WTC11 (cell line): ENCODE data around the gene CERS3. TPM values are rescaled to one million over a fixed set of nuclear protein-coding genes. Genes with fewer than 3 reads are reported as not detected.

Source experiments
- ATAC-seq: fragments of 200-7000 bp; cut with Tn5 transposase; 2 replicates; pipeline ENCODE4 v1.10.0; 2021; ENCODE audit warnings: mild to moderate bottlenecking, moderate library complexity
- CTCF ChIA-PET: fragments of 300-600 bp; sonication (Branson Sonifier 250); formaldehyde crosslinking; loops from one replicate; lab custom pipeline; 2021; ENCODE audit warnings: antibody characterized with exemption; lab: Charles Lee
- POLR2A ChIA-PET: fragments of 350-600 bp; sonication (Branson Sonifier 250); formaldehyde crosslinking; loops from one replicate; lab custom pipeline; 2021; ENCODE audit warnings: antibody characterized with exemption; lab: Charles Lee
- DNase-seq: peaks from one replicate; pipeline ENCODE4 v3.0.0; 2021; ENCODE audit warnings: low spot score
- H3K27ac Mint-ChIP-seq: 2 replicates; pipeline ENCODE4 v1.8.0; 2021; ENCODE audit warnings: mixed read lengths
- H3K27me3 Mint-ChIP-seq: 2 replicates; pipeline ENCODE4 v1.8.0; 2021; ENCODE audit warnings: low read depth, mild to moderate bottlenecking, moderate library complexity, mixed read lengths
- H3K36me3 Mint-ChIP-seq: 2 replicates; pipeline ENCODE4 v1.8.0; 2021; ENCODE audit warnings: mixed read lengths
- H3K4me1 Mint-ChIP-seq: 2 replicates; pipeline ENCODE4 v1.8.0; 2022; ENCODE audit warnings: mixed read lengths
- H3K4me3 Mint-ChIP-seq: 2 replicates; pipeline ENCODE4 v1.8.0; 2021; ENCODE audit warnings: mild to moderate bottlenecking, moderate library complexity, mixed read lengths
- H3K9me3 Mint-ChIP-seq: 2 replicates; pipeline ENCODE4 v1.8.0; 2021; ENCODE audit warnings: mixed read lengths
- E2F1 ChIP-seq: sonication (generic); formaldehyde crosslinking; IDR thresholded peaks from 2 replicates; pipeline ENCODE4 v1.8.0; 2022; ENCODE audit warnings: mild to moderate bottlenecking, missing genetic modification reagents
- FOXJ3 ChIP-seq: sonication (generic); formaldehyde crosslinking; IDR thresholded peaks from 2 replicates; pipeline ENCODE4 v1.9.0; 2021; ENCODE audit warnings: missing genetic modification reagents, mild to moderate bottlenecking, borderline replicate concordance
- FOXK1 ChIP-seq: sonication (generic); formaldehyde crosslinking; IDR thresholded peaks from 2 replicates; pipeline ENCODE4 v1.8.0; 2022; ENCODE audit warnings: mild to moderate bottlenecking, moderate library complexity, missing genetic modification reagents
- GRHL2 ChIP-seq: fragments of 250-450 bp; sonication (Bioruptor Pico); IDR thresholded peaks from 2 replicates; pipeline ENCODE4 v1.8.0; 2022; ENCODE audit warnings: mild to moderate bottlenecking, moderate library complexity; ENCODE audit not compliant: insufficient replicate concordance, severe bottlenecking
- JAZF1 ChIP-seq: fragments of 250-450 bp; sonication (Bioruptor Pico); IDR thresholded peaks from 2 replicates; pipeline ENCODE4 v1.9.0; 2021; ENCODE audit warnings: moderate library complexity, mild to moderate bottlenecking, inconsistent platforms
- JUN ChIP-seq: sonication (generic); formaldehyde crosslinking; IDR thresholded peaks from 2 replicates; pipeline ENCODE4 v1.8.0; 2023; ENCODE audit warnings: mild to moderate bottlenecking, missing genetic modification reagents
- KAT7 ChIP-seq: sonication (generic); formaldehyde crosslinking; IDR thresholded peaks from 2 replicates; pipeline ENCODE4 v1.8.1; 2023; ENCODE audit warnings: missing genetic modification reagents, mild to moderate bottlenecking, borderline replicate concordance
- MYBL2 ChIP-seq: sonication (generic); formaldehyde crosslinking; IDR thresholded peaks from 2 replicates; pipeline ENCODE4 v1.8.1; 2023; ENCODE audit warnings: mild to moderate bottlenecking, moderate library complexity, missing genetic modification reagents
- NFATC4 ChIP-seq: fragments of 250-450 bp; sonication (Bioruptor Pico); IDR thresholded peaks from 2 replicates; pipeline ENCODE4 v1.9.0; 2021; ENCODE audit warnings: mild to moderate bottlenecking
- NFE2L1 ChIP-seq: sonication (generic); formaldehyde crosslinking; IDR thresholded peaks from 2 replicates; pipeline ENCODE4 v1.8.1; 2023; ENCODE audit warnings: missing genetic modification reagents
- NR2C2 ChIP-seq: sonication (generic); formaldehyde crosslinking; IDR thresholded peaks from 2 replicates; pipeline ENCODE4 v1.8.0; 2022; ENCODE audit warnings: mild to moderate bottlenecking, missing genetic modification reagents
- SMAD3 ChIP-seq: sonication (generic); formaldehyde crosslinking; IDR thresholded peaks from 2 replicates; pipeline ENCODE4 v1.8.0; 2022; ENCODE audit warnings: missing genetic modification reagents, mild to moderate bottlenecking, borderline replicate concordance
- TP53 ChIP-seq: sonication (generic); formaldehyde crosslinking; IDR thresholded peaks from 2 replicates; pipeline ENCODE4 v1.8.1; 2023; ENCODE audit warnings: mild to moderate bottlenecking, missing genetic modification reagents
- USF2 ChIP-seq: sonication (generic); formaldehyde crosslinking; IDR thresholded peaks from 2 replicates; pipeline ENCODE4 v1.8.1; 2023; ENCODE audit warnings: mild to moderate bottlenecking, missing genetic modification reagents, moderate library complexity
- ZNF121 ChIP-seq: sonication (generic); formaldehyde crosslinking; IDR thresholded peaks from 2 replicates; pipeline ENCODE4 v1.8.0; 2023; ENCODE audit warnings: missing genetic modification reagents
- ZNF396 ChIP-seq: fragments of 250-450 bp; sonication (Bioruptor Pico); IDR thresholded peaks from 2 replicates; pipeline ENCODE4 v1.8.0; 2021; ENCODE audit warnings: mild to moderate bottlenecking, moderate library complexity, borderline replicate concordance
- ZNF423 ChIP-seq: fragments of 250-450 bp; sonication (Bioruptor Pico); IDR thresholded peaks from 2 replicates; pipeline ENCODE4 v2.1.2; 2022; ENCODE audit warnings: mild to moderate bottlenecking, moderate library complexity
- total RNA-seq: library from RNA; stranded (reverse); gene quantifications from 3 replicates; pipeline ENCODE4 v1.2.3, GENCODE V29; 2021
- TF ChIP-seq, protein P1 (sequence below): sonication (generic); formaldehyde crosslinking; IDR thresholded peaks from 2 replicates; pipeline ENCODE4 v1.8.0; 2023; ENCODE audit warnings: mild to moderate bottlenecking, missing genetic modification reagents
- TF ChIP-seq, protein P2 (sequence below): sonication (generic); formaldehyde crosslinking; conservative IDR thresholded peaks from 2 replicates; pipeline ENCODE4 v1.8.1; 2022; ENCODE audit warnings: mild to moderate bottlenecking, missing genetic modification reagents
- TF ChIP-seq, protein P3 (sequence below): sonication (generic); formaldehyde crosslinking; IDR thresholded peaks from 2 replicates; pipeline ENCODE4 v1.8.0; 2022; ENCODE audit warnings: mild to moderate bottlenecking, missing genetic modification reagents
- TF ChIP-seq, protein P4 (sequence below): fragments of 250-450 bp; sonication (Bioruptor Pico); IDR thresholded peaks from 2 replicates; pipeline ENCODE4 v2.1.2; 2022; ENCODE audit warnings: mild to moderate bottlenecking, moderate library complexity

The CERS3 gene
- total RNA-seq, 1 experiment from 2014 or later, result 0.74 TPM

DNA sequence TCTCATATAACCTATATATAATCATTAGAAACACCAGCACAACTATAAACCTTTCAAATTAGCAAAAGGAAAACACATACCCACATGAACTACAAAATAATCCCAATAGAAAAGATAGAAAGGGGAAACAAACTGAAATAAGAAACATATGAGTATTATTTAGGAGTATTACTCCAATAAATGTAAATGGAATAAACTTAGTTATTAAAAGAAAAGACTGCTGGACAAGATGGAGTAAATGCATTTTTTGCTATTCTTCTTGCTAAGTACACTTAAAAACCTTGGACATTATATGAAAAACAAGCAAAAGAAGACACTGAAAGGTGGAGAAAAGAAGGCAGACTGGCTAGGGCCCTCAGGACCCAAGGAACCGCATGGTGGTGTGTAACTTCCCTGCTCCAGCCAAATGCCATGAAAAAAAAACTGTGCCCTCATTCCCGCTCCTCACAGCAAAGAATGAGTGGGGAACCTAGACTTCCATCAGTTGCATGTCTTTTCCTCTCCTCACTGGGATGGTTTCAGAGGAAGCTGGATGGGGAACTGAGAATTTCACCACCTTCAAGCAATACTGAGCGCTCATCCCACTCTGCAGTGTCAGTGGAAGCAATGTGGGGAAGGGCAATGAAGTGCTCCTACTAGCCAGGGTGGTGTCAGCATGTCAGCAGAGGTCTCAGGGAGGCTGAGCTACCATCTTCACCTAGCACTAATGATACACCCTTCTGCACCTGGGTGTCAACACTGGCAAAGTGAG is 143.3 kb downstream of the CERS3 start:
- TF ChIP-seq JAZF1 (CRISPR knock-in tag), result no peak
- TF ChIP-seq ZNF423 (CRISPR knock-in tag), result no peak
- TF ChIP-seq ZNF396 (CRISPR knock-in tag), result no peak
- no peak for TF ChIP-seq NFATC4 (CRISPR knock-in tag)
- TF ChIP-seq SMAD3 (CRISPR knock-in tag), result no peak
- no peak for TF ChIP-seq NFE2L1 (CRISPR knock-in tag)
- TF ChIP-seq GRHL2, result no peak
- TF ChIP-seq, protein P1, sequence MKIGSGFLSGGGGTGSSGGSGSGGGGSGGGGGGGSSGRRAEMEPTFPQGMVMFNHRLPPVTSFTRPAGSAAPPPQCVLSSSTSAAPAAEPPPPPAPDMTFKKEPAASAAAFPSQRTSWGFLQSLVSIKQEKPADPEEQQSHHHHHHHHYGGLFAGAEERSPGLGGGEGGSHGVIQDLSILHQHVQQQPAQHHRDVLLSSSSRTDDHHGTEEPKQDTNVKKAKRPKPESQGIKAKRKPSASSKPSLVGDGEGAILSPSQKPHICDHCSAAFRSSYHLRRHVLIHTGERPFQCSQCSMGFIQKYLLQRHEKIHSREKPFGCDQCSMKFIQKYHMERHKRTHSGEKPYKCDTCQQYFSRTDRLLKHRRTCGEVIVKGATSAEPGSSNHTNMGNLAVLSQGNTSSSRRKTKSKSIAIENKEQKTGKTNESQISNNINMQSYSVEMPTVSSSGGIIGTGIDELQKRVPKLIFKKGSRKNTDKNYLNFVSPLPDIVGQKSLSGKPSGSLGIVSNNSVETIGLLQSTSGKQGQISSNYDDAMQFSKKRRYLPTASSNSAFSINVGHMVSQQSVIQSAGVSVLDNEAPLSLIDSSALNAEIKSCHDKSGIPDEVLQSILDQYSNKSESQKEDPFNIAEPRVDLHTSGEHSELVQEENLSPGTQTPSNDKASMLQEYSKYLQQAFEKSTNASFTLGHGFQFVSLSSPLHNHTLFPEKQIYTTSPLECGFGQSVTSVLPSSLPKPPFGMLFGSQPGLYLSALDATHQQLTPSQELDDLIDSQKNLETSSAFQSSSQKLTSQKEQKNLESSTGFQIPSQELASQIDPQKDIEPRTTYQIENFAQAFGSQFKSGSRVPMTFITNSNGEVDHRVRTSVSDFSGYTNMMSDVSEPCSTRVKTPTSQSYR, result no peak
- TF ChIP-seq, protein P2, sequence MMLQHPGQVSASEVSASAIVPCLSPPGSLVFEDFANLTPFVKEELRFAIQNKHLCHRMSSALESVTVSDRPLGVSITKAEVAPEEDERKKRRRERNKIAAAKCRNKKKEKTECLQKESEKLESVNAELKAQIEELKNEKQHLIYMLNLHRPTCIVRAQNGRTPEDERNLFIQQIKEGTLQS (CRISPR knock-in tag), result no peak
- TF ChIP-seq JUN (CRISPR knock-in tag), result no peak
- TF ChIP-seq TP53, result no peak
- TF ChIP-seq FOXK1, result no peak
- Mint-ChIP-seq H3K36me3 (peaks cover 43% of the 10 kb centered on the region), H3K4me3 (no peak overlapping the region), H3K27me3 (peaks cover 7% of the 10 kb centered on the region), H3K4me1 (no peaks in the 10 kb centered on the region), H3K9me3 (peaks cover 68% of the 10 kb centered on the region), H3K27ac (no peak overlapping the region)
- POLR2A ChIA-PET, result no interaction called here
- no peak for ATAC-seq
- CTCF ChIA-PET, result interaction anchor here (4.3 kb wide), 1 partner anchor 36 kb away, joined by 50 read pairs; no protein-coding TSS in a partner anchor
- no peak for DNase-seq

DNA sequence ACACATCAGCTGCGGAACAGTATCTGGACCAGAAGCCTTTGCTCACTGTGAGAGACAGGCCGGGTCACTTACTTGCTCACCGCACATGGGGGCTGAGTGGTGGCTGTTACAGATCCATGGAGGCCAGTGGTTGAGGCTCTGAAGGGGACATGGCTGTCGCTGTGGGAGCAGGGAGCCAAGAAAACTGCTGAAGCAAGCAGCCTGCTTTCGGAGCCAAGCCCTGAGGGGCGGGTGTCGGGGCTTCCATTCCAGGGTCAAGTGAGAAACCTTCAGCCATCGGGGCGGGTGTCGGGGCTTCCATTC is 144.7 kb downstream of the CERS3 start:
- Mint-ChIP-seq H3K9me3 (peaks cover 67% of the 10 kb centered on the region), H3K4me1 (no peaks in the 10 kb centered on the region), H3K27ac (no peak overlapping the region), H3K27me3 (peaks cover 7% of the 10 kb centered on the region), H3K36me3 (peaks cover 45% of the 10 kb centered on the region), H3K4me3 (no peak overlapping the region)
- ChIA-PET CTCF (interaction anchor here (1.0 to 4.3 kb wide), 8 partner anchors 12 to 455 kb away, joined by 3 to 50 read pairs (median 4); partner anchors contain the start of genes ADAMTS17, ASB7 and LINS1), POLR2A (interaction anchor here (0.7 to 1.1 kb wide), 2 partner anchors 43 to 230 kb away, joined by 3 to 4 read pairs; no protein-coding TSS in a partner anchor)
- DNase-seq, result no peak
- no peak for ATAC-seq
- TF ChIP-seq FOXJ3 (CRISPR knock-in tag) (no peak), E2F1 (CRISPR knock-in tag) (no peak), USF2 (no peak), KAT7 (CRISPR knock-in tag) (no peak), MYBL2 (CRISPR knock-in tag) (no peak), NR2C2 (CRISPR knock-in tag) (no peak), ZNF121 (CRISPR knock-in tag) (no peak)
- TF ChIP-seq, protein P3, sequence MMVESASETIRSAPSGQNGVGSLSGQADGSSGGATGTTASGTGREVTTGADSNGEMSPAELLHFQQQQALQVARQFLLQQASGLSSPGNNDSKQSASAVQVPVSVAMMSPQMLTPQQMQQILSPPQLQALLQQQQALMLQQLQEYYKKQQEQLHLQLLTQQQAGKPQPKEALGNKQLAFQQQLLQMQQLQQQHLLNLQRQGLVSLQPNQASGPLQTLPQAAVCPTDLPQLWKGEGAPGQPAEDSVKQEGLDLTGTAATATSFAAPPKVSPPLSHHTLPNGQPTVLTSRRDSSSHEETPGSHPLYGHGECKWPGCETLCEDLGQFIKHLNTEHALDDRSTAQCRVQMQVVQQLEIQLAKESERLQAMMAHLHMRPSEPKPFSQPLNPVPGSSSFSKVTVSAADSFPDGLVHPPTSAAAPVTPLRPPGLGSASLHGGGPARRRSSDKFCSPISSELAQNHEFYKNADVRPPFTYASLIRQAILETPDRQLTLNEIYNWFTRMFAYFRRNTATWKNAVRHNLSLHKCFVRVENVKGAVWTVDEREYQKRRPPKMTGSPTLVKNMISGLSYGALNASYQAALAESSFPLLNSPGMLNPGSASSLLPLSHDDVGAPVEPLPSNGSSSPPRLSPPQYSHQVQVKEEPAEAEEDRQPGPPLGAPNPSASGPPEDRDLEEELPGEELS (CRISPR knock-in tag), result no peak
- TF ChIP-seq, protein P4, sequence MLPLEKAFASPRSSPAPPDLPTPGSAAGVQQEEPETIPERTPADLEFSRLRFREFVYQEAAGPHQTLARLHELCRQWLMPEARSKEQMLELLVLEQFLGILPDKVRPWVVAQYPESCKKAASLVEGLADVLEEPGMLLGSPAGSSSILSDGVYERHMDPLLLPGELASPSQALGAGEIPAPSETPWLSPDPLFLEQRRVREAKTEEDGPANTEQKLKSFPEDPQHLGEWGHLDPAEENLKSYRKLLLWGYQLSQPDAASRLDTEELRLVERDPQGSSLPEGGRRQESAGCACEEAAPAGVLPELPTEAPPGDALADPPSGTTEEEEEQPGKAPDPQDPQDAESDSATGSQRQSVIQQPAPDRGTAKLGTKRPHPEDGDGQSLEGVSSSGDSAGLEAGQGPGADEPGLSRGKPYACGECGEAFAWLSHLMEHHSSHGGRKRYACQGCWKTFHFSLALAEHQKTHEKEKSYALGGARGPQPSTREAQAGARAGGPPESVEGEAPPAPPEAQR (CRISPR knock-in tag), result no peak
